Measurements from ENCODE around the gene FAM110A.

- no peak for TF ChIP-seq CTCF (IDR thresholded peaks at IDR 0.05)
- no peak for TF ChIP-seq POLR2A (IDR thresholded peaks at IDR 0.05)
Measured at GRCh38 chr20:865440-865839, 31.9 kb downstream of the FAM110A start.
